ENCODE measurements around the gene DOCK8. TPM values are rescaled to one million over a fixed set of nuclear protein-coding genes. Genes with fewer than 3 reads are reported as not detected.
"Not testable (repeated sequence)": the region's sequence is repeated elsewhere in the genome, so short reads cannot be mapped to it uniquely, and the experiment has no call there.

The DOCK8 gene
- total and polyA plus RNA-seq, 2 experiments from 2014 or later = 0.94 to 1.2 TPM

- peak within 1 kb of the TSS; percentile 61 for H3K4me3 ChIP-seq
- 0 out of 4 replicates have a peak, but pooled peaks of 1 of the 2 experiments have one; percentile 8 for TF ChIP-seq CTCF (conservative IDR thresholded peaks at IDR 0.05; ENCODE audit: low read depth in 2 of 2)
- DNase-seq (ENCODE audit: low spot score) = peak; percentile 83
Observed at GRCh38 chr9:178970-179383, 35.7 kb upstream of the DOCK8 start, which contains the start of gene ZNG1A. TSS of gene ZNG1A (minus strand) at chr9:179056. CDS start at chr9:178969, 87 bp downstream.

GRCh38 chr9:199601-200000, 15.1 kb upstream of the DOCK8 start:
- not testable (repeated sequence) for H3K4me3 ChIP-seq; H3K27me3 ChIP-seq (ENCODE audit: insufficient read depth); H3K79me2 ChIP-seq (replicated peaks; ENCODE audit: insufficient read depth); H3K27ac Mint-ChIP-seq; H3K4me1 Mint-ChIP-seq; DNase-seq (ENCODE audit: low spot score); H3K27me3 Mint-ChIP-seq (ENCODE audit: insufficient read depth, low read depth, poor library complexity); H3K27ac ChIP-seq (ENCODE audit: low read depth); H4K20me1 ChIP-seq (replicated peaks; ENCODE audit: insufficient read depth); H3K4me2 ChIP-seq; H3K36me3 Mint-ChIP-seq (ENCODE audit: low read depth); H3K9me3 Mint-ChIP-seq; H3K9me2 ChIP-seq (ENCODE audit: insufficient read depth); H3K4me1 ChIP-seq (ENCODE audit: insufficient read depth); H2AFZ ChIP-seq; H3K4me3 Mint-ChIP-seq; H3F3A ChIP-seq (replicated peaks; ENCODE audit: low read depth); ATAC-seq; H3K36me3 ChIP-seq (ENCODE audit: insufficient read depth)

More at GRCh38 chr9:178970-179383, 35.7 kb upstream of the DOCK8 start, which contains the start of gene ZNG1A:
- not testable (repeated sequence) for H3K9me2 ChIP-seq (ENCODE audit: insufficient read depth); H3K27me3 Mint-ChIP-seq (ENCODE audit: insufficient read depth, low read depth, poor library complexity); H3K36me3 ChIP-seq (ENCODE audit: insufficient read depth); H3K36me3 Mint-ChIP-seq (ENCODE audit: low read depth); H4K20me1 ChIP-seq (replicated peaks; ENCODE audit: insufficient read depth); H2AFZ ChIP-seq; H3F3A ChIP-seq (replicated peaks; ENCODE audit: low read depth); H3K4me1 ChIP-seq (ENCODE audit: insufficient read depth); H3K27me3 ChIP-seq (ENCODE audit: insufficient read depth); H3K79me2 ChIP-seq (replicated peaks; ENCODE audit: insufficient read depth); ATAC-seq; H3K27ac ChIP-seq (ENCODE audit: low read depth); H3K4me1 Mint-ChIP-seq; H3K9me3 Mint-ChIP-seq
- H3K27ac Mint-ChIP-seq = peak within 1 kb of the TSS; percentile 93
- peak within 1 kb of the TSS; percentile 89 for H3K4me3 Mint-ChIP-seq
- peak within 1 kb of the TSS; percentile 80 for H3K4me2 ChIP-seq

- DNase-seq (ENCODE audit: low spot score) (no peak), ATAC-seq (no peak)
- Histone ChIP-seq H3K27me3 (ENCODE audit: insufficient read depth) (peaks cover under 1% of the 10 kb centered on the region; the same call in 1 of the 2 replicates), H4K20me1 (replicated peaks; ENCODE audit: insufficient read depth) (no peaks in the 10 kb centered on the region), H3K27ac (ENCODE audit: low read depth) (no peak overlapping the region), H3K4me1 (ENCODE audit: insufficient read depth) (no peaks in the 10 kb centered on the region), H3K4me3 (no peak overlapping the region), H3F3A (replicated peaks; ENCODE audit: low read depth) (no peaks in the 10 kb centered on the region), H3K9me2 (ENCODE audit: insufficient read depth) (no peaks in the 10 kb centered on the region; the same call in 1 of the 2 replicates), H2AFZ (no peak overlapping the region), H3K79me2 (replicated peaks; ENCODE audit: insufficient read depth) (no peaks in the 10 kb centered on the region), H3K36me3 (ENCODE audit: insufficient read depth) (no peaks in the 10 kb centered on the region), H3K4me2 (no peak overlapping the region)
- no peak overlapping the region for H3K4me3 Mint-ChIP-seq
- H3K27ac Mint-ChIP-seq = no peak overlapping the region
- no peaks in the 10 kb centered on the region for H3K4me1 Mint-ChIP-seq
- H3K9me3 Mint-ChIP-seq = no peaks in the 10 kb centered on the region
- H3K27me3 Mint-ChIP-seq (ENCODE audit: insufficient read depth, low read depth, poor library complexity) = no peaks in the 10 kb centered on the region
- no peaks in the 10 kb centered on the region for H3K36me3 Mint-ChIP-seq (ENCODE audit: low read depth)
- TF ChIP-seq REST (IDR thresholded peaks at IDR 0.05; ENCODE audit: unreplicated experiment) (no peak), ZNF331 (CRISPR knock-in tag; IDR thresholded peaks at IDR 0.05; ENCODE audit: low read depth) (no peak), EZH2 (IDR thresholded peaks at IDR 0.05; ENCODE audit: low read depth, unreplicated experiment) (no peak)
Observed at GRCh38 chr9:206481-206880, 8.2 kb upstream of the DOCK8 start.

All from GM23338 (cell line).